Activated CD4-positive, alpha-beta T cell treated with anti-CD3 and anti-CD28 coated beads, Interleukin-10, Interleukin-2, amounts not matched to agents 100 ng/mL and 50 ng/mL, durations not matched to agents 16 hours and 8 hours (primary cell): ENCODE measurements around the gene KLK12.

Experiments used
- DNase-seq: peaks from one replicate; pipeline ENCODE4 v3.0.0-alpha.2; 2020

KLK12 gene

DNA sequence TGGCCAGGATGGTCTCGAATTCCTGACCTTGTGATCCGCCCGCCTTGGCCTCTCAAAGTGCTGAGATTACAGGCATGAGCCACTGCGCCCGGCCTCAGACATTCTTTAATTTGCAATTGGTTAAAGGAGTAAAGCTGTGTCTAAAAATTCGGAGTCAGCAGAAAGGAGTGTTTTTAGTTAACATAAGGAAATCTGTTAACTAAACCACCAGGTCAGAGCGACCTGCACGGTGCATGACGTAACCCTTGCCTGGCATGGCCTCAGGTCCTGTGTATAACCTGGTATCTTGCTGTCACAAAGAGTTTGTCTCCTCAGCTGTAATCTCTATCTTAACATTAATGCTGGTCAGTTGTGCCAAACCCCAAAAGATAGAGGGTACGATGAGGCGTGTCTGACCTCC, 9.5 kb upstream of the KLK12 start:
- DNase-seq: no peak

DNA sequence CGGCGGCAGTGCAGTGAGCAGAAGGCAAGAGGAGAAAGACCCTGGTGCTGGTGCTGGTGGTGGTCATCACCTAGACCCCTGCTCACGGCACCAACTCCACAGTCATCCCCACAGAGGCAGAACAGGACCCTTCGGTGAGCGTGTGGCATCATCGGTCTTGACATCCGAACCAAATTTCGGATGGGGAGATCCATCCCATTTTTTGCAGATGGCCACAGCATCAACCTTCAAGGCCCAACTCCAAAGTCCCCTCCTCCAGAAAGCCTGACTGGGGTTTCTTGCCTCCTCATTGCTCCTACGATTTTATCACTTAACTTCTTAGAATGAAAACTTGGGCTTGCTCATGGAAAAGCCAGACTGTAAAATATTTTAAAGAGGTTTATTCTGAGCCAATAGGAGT, 8.7 kb upstream of the KLK12 start:
- DNase-seq: no peak

DNA sequence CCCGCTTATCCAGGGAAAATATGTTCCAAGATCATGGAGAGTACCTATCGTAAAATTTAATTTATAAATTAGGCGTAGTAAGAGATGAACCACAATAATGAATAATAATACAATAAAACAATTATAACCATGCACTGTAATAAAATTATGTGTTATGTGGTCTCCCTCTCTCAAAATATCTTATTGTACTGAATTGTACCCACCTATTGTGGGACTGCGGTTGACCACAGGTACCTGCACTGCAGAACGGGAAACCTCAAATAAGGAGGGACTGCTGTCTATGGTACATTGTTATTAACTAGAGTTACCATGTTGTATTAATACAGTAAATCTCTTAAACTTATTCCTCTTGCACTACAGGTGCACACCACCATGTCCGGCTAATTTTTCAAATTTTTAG, 5.3 kb upstream of the KLK12 start:
- no peak for DNase-seq

DNA sequence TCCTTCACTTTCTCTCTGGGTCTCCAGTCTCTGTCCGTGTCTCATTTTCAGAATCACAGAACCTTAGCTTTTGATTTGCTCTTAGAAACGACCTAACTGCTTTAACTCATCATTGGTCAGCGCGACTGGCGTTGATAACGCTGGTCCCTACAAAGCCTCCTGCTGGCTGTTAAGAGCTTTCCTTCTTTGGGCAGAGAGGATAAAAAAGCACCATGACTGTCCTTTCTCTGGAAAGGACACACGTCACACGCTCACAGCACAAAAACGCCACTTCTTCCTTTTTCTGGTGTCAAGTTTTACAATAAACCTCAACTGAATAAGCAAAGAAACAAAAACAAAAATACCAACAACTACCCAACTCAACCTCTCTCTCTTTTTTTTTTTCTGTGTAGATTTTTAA, 1.7 kb upstream of the KLK12 start:
- no peak for DNase-seq

DNA sequence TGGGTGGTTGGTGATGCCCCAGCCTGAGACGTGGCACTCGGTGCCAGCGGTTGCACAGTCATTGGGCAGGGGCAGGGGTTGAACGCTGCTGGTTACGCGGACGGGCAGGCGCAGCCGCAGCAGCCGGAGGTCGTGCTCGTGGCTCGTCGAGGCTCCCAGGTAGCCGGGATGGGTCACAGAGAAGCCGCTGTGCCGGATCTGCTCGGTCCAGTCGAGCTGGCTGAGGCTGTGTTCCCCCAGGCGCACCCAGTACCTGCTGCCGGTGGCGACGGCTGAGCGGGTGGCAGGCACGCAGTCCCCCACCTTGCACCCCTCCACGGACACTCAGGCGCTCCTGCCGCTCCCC, 2.9 kb downstream of the KLK12 start:
- no peak for DNase-seq

DNA sequence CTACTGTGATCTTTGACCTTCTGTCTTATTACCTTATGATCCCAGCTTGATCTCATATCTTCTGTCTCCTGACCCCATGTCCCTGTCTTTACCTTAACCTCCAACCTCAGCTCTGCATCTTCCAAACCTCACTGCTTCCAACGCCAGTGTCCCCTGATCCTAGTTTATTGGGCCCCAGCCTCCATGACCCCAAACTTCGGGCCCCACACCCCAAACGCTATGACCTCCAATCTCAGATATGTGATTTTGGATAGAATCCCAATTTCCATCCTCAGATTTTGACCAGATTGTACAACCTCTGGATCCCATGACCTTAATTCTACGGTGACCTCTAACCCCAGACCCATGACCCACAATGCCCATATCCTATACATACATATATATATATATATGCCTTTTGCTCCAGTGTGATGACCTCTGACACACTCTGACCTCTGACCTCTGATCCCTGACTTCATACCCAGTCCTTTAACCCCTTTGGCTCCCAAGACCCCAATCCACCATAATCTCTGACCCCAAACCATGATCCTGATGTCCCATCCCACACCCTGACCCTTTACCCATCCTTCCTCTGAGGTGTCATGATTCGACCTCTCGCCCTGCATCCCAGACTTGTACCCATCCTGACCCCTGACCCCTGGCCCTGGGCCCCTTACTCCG, 3.5 kb downstream of the KLK12 start:
- DNase-seq: no peak

DNA sequence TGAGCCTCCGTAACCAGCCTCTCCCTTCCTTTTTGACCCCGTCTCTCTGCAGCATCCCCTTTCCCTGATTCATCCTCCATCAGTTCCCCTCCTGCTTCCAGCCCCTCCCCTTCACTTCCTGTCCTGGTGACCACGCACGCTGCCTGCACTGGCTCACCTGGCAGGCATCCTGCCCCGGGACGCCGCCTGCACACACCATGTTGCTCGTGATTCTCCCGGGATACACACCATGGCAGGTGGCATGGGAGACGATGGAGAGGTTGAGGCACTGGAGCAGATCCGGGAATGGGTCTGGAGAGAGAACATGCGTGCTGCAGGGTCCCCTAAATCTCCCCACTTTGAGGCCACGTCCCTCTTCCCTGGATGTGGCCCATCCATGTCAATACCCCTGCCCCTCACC, 4.2 kb downstream of the KLK12 start:
- DNase-seq: no peak

DNA sequence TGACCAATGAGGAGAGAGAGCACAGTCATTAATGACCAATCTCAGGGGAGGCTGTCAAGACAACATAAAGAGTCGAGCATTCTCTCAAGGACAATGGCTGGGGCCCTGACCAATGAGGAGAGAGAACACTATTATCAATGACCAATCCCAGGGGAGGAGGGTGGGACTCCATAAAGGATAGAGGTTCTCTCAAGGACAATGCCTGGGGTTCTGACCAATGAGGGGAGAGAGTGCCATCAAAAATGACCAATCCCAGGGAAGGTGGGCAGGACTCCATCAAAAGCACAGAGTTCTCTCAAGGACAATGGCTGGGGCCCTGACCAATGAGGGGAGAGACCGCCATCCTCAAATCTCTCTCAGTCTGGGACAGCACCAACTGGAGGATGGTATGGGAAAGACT, 5.1 kb downstream of the KLK12 start:
- no peak for DNase-seq

DNA sequence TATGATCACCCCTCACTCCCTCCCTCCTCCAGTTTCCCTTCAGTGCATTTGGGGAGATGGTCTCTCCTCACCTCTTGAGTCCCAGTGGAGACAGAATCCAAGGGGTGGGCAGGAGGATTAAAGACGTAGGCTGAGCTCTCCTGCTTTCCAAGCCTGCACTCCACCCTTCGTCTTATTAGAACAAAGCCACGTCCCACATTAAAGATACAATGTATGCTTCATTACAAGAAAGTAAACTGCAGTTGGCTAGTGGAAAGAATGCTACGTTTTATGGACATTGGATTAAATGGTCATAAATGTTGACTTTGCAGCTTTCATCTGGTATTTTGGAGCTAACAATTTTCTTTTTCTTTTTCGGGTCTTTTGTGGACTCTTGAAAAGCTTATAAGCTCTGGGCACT, 6.9 kb downstream of the KLK12 start:
- no peak for DNase-seq

DNA sequence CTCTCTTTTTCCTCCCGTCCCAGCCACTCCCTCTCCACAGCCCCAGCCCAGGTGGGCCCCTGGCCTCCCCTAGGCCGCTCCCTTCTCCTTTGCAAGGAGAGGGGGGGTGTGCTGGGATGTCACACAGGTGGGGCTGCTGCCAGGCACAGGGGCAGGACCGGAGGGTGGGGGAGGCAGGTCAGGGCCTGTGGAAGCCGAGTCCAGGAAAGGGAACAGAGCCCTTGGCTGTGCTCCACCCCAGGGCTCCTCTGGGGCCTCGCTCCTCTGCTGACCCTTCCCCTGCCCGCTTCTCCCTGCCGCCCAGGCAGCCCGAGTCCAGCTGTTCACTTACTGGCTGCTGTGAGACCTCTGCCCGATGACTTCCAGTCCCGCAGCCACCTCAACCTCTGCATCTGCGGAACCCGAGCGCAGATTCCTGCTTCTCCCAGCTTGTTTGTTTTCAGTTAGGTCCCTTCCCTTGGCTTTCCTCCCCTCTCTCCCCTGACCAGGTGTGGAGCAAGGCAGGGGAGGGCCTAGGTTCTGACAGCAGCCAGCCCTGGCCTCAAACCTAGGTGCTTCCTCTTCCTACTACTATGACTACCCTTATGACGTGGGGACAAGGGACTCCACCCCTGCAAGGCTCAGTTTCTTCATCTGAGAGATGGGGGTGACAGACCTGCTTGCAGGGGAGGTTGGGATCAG, 7.5 kb downstream of the KLK12 start:
- no peak for DNase-seq

DNA sequence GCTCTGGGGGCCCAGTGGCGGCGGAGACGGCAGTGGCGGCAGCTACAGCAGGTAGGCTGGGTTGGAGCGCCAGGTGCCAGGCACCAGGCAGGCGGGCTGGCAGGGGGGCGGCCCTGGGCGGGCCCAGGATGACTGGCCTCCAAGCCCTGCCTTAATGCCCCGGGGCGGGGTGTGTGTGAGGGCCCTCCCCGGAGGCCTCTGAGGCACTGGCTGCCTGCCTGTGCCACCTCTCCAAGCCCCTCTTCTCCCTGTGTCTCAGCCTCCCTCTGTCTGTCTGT, 8.3 kb downstream of the KLK12 start, which contains the start of gene KLK11:
Gene KLK11 (minus strand): TSS at position 63 of the 278 bp plus-strand sequence. CDS start 985 bp downstream, outside the sequence.
- DNase-seq: no peak

DNA sequence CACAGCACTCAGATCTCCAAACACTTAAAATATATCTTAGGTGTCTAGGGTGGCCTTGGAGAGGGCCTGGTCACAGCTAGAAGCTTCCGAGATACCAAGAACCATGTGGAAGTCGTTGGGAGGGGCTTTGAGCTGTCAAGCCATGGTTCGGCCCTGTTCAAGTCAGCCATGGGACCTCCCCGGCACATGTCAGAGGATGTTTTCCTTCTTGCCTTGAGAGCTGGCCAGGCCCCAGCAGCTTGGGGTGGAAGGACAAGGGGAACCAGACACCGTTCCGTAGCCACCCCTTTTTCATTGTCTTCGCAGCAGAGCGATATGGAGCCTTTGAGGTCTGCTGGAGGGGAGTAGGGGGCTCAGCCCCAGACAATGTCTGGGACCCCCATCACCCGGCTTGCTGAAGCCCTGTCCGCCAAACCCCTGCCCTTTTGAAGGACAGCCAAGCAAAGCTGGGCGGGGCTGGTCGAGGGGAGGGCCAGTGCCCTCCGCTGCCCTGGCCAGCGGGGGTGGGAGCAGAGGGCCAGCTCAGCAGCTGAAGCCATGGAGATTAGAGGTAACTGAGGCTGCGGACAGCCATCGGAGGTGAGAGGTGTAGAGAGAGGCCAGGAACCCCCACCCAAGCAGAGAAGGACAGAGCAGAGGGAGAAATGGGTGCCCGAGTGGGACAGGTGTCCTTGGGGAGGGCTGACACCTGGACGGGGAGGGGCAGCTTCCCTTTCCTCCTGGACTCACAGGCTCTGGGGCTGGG, 8.8 kb downstream of the KLK12 start:
- no peak for DNase-seq

DNA sequence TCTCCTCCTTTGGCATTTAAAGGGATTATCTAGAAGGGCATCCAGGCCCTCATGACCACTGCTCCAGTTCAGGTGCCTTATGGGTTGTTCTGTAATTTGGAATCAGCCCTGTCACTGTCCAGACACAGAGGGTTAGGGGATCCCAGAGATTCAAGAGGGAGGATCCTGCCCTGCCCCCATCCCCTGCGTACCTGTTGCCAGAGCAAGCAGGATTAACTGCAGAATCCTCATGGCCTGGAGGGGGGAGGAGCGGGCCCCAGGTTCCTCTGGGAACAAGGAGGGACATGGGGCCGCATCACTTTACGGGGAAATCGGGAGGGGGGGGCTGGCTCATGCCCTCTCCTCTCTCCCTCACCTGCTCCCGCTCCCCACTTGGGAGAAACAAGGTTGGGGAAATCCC, 9.4 kb downstream of the KLK12 start:
- no peak for DNase-seq

DNA sequence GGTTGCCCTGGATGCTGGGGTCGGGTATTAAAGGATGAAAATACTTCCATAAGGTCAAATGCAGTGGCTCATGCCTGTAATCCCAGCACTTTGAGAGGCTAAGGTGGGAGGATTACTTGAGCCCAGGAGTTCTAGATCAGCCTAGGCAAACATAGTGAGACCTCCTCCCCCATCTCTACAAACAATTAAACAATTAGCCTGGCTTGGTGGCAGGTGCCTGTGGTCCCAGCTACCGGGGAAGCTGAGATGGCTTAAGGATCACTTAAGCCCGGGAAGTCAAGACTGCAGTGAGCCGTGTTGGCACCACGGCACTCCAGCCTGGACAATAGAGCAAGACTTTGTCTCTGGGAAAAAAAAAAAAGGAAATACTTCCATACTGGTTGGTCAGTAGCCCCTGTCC, 9.9 kb downstream of the KLK12 start:
- DNase-seq: no peak

DNA sequence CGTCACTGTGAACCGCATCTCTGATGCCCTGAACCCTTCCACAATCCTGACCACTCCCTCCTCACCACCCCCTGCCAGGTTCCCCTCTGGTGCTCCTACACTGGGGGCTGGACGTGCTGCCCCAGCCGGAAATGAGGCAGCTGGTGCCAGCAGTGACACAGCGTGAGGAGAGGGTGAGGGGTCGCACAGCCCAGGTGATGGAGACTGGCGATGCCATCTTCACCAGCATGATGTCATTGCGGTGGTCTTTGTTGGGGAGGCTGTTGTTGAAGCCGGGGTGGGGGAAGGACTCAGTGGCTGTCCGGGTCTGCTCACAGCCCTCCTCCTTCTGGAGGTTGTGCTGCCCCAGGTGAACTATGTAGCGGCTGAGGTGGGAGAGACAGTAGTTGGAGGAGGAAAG, 10.9 kb downstream of the KLK12 start:
- no peak for DNase-seq

DNA sequence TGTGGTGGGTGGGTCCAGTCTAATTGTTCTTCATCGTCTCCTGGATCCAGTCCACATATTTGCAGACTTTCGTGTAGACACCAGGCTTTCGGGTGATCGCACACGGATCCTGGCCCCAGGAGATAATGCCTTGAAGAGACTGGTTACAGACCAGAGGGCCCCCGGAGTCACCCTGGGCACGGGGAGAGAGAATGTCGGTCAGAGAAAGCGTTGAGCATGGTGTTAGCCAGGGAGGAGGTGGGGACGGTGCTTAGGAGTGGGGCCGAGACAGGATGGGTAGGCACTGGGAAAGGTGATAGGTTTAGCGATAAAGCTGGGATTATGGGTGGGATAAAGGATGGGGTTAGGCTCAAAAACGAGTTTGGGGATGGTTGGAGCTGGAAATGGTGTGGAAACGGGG, 12.3 kb downstream of the KLK12 start:
- DNase-seq: no peak

DNA sequence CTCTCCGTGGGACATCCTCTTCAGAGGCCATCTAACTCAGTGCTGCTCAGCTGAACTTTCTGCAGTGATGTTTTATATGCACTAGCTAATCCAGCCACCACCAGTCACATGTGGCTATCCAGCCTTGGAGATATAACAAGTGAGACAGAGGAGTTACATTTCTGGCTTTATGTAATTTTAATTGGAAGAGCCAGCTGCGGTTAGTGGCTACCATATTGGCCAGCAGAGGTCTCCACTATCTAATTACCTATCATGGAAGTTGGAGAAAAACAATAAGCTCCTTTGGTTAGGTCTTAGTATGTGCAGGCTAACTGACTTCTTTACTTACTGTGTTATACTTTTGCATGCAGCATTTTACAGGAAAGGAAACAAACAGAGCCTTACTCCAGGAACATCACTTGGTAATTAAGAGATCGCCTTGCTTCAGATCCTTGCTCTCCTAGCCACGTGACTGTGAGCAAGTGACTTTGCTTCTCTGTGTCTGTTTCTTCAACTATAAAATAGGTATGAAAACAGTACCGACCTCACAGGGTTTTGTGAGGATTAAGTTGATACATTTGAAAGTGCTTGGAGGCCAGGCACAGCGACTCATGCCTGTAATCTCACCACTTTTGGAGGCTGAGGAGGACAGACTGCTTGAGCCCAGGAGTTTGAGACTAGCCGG, 13.7 kb downstream of the KLK12 start:
- DNase-seq: peak; percentile 19

DNA sequence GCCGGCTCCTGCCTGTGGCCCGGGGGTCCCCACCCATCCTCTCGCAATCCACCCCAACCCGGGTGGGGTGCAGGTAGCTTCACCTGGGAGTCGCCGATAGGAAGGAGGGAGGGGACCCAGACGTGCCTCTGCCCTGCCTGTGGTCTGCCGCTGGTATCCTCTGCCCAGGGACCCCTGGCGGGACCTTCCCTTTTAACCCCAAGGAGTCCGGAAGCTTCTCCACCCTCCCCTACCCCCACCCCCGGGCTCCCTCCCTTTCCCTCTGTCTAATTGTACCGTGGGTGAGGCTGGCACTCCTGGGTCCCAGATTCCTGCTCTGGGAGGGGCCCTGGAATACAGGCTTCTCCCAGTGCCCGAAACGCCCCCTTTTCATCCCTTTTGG, 15.3 kb downstream of the KLK12 start, which contains the start of gene KLK10:
Gene KLK10 (minus strand): TSS at position 166 of the 382 bp plus-strand sequence. CDS start 579 bp downstream, outside the sequence.
- no peak for DNase-seq

DNA sequence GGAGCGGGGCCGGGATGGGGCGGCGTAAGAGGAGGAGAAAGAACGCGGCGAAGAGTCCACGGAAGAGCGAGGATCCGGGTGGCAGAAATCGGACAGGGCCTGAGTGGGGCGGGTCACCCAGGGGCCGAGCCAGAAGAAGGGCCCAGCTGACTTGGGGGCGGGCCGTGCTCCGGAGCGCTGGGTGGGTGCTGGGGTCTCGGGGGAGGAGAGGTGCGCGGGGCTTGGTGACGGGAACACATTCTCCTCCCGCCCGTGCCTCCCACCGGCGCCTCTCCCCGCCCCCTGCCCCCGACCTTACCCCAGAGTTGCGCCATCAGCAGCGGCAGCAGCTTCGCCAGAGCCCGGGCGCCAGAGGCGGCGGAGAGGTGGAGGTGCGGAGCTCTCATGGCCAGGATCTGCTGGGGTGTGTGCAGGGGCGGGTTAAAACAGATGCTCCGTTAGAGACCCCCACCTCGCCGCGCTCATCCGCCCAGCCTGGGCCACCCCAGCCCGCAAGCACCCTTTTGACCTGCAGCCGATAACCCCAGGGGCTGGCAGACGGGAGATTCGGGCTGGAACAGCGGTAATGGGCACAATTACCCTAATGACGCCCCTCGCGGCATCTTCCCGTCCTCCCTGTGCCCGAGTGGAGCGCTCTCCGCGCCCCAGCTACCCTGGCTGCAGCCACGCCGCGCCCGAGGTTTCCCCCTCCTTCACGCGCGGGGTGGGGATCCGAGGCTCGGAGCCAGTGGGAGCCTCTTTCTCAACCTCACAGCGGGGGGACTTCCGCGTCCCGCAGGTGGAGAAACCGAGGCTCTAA, 15.9 kb downstream of the KLK12 start:
- no peak for DNase-seq

DNA sequence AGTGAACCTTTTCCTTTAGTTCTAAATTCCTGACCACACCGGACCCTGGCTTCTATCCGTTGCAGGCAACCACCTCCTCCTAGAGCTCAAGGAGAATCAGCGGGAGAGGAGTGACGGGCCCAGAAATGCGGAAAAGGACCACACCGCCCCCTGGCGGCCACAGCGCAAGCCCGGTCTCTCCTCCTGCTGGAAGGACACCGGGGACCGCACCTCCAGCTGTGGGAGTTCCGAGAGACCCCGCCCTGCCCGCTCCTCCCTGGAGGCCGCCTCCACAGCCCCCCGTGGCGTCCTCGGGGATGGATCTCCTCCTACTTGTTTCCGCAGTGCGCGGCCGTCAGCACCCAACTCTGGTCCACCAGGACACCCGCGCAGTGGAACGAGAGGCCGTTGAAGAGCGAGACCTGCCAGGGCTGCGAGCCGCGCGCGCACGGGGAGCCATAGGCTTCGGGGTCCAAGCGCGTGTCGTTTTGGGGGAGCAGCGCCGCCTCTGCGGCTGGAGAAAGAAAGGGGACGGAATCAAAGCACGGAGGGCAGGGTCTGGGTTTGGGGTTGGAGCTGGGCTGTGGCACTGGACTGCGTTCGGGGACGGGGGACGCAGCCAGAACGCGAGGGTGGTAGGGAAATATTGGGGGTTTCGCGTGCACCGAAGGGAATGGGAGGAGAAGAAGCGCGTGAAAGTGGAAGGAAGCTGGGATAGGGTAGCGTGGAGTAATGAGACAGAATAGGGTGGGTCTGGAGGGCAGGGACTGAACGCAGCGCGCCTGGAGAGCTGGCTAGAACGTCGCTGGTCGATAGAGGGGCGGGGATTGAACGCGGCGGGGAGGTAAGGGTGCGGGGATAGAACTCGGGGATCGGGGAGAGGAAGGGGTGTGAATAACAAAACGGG, 17.8 kb downstream of the KLK12 start:
- DNase-seq: peak; percentile 18

DNA sequence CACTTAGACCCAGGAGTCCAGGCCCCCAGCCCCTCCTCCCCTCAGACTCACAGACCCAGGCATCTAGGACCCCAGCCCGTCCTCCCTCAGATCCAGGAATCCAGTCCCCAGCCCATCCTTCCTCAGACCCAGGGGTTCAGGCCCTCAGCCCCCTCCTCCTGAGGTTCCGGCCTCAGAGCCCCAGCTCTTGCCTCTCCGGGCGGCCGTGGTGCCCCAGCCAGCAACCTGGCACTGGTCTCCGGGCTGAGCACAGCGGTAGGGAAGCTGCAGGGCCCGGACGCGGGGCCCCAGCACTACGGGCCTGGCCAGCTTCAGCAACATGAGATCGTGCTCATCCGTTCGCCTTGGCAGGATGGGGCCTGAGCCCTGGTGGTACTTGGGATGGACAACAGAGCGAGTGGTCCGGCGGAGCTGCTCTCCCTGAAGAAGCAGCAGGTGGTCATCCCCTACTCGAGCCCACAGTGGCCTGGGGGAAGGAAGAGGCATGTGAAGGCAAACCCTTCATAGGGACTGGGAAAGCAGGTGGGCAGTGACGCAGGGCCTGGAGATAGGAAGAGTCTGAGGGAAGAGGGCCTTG, 19.0 kb downstream of the KLK12 start:
- no peak for DNase-seq

DNA sequence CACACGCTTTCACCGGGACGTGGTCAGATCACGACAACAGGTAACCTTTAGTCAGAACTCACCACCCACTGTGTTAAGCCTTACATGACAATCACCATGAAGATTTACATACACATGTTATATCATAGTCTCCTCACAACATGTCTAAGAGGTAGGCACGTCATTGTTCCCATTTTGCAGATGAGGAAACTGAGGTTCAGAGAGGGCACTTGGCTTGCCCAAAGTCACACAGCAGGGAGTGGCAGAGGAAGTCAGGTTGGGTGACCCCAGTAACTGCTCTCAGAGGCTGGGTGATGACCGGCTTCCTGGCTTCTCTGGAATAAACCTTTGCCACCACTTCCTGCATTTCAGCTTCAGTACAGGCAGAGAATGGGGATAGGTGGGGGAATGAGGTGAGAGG, 20.6 kb downstream of the KLK12 start:
- no peak for DNase-seq
